Erythroblast (primary cell): ENCODE results near the gene RAB33A.

Source experiments
- GATA1 ChIP-seq: IDR thresholded peaks from 2 replicates; pipeline ENCODE4 v1.6.1; 2011; ENCODE audit warnings: low read depth, mild to moderate bottlenecking, control low read depth, low read length, moderate library complexity
- POLR2A ChIP-seq: IDR thresholded peaks from 2 replicates; pipeline ENCODE4 v1.6.1; 2011; ENCODE audit warnings: mild to moderate bottlenecking, low read length

- no peak for TF ChIP-seq POLR2A
- TF ChIP-seq GATA1, result no peak
Observed at GRCh38 chrX:130136961-130137360, 34.8 kb upstream of the RAB33A start.
